ELF-1 (cell line): ENCODE measurements around the gene ATXN1.
A peak's percentile ranks its signal among the peaks of the same experiment; 100 is the strongest.

Experiments
- DNase-seq: peaks from one replicate; pipeline ENCODE4 v3.0.0-alpha.2; 2016; ENCODE audit warnings: low read depth, low spot score

The ATXN1 gene

GRCh38 chr6:16336911-16337294 lies 424.4 kb downstream of the ATXN1 start:
- DNase-seq = no peak

- DNase-seq = no peak
Measured at GRCh38 chr6:16336056-16336818, 425.0 kb downstream of the ATXN1 start.

GRCh38 chr6:16335176-16335575 lies 426.1 kb downstream of the ATXN1 start:
- no peak for DNase-seq

- peak; percentile 16 for DNase-seq
Measured at GRCh38 chr6:16334671-16335070, 426.6 kb downstream of the ATXN1 start.

- DNase-seq = no peak
Measured at GRCh38 chr6:16333580-16333979, 427.7 kb downstream of the ATXN1 start.

GRCh38 chr6:16332175-16332542 lies 429.1 kb downstream of the ATXN1 start:
- DNase-seq = peak; percentile 95

- DNase-seq = peak; percentile 88
Measured at GRCh38 chr6:16331384-16332174, 429.7 kb downstream of the ATXN1 start.

- no peak for DNase-seq
Measured at GRCh38 chr6:16329233-16329632, 432.0 kb downstream of the ATXN1 start.

GRCh38 chr6:16327777-16328325 lies 433.4 kb downstream of the ATXN1 start:
- no peak for DNase-seq

GRCh38 chr6:16326971-16327776 lies 434.1 kb downstream of the ATXN1 start:
- DNase-seq = no peak

GRCh38 chr6:16326531-16326930 lies 434.7 kb downstream of the ATXN1 start:
- no peak for DNase-seq

GRCh38 chr6:16324606-16325225 lies 436.5 kb downstream of the ATXN1 start:
- DNase-seq = peak; percentile 40

- no peak for DNase-seq
Measured at GRCh38 chr6:16324184-16324583, 437.1 kb downstream of the ATXN1 start.

GRCh38 chr6:16322666-16323312 lies 438.5 kb downstream of the ATXN1 start:
- peak; percentile 67 for DNase-seq

GRCh38 chr6:16321826-16322225 lies 439.4 kb downstream of the ATXN1 start:
- no peak for DNase-seq

GRCh38 chr6:16321341-16321710 lies 439.9 kb downstream of the ATXN1 start:
- DNase-seq = no peak

GRCh38 chr6:16320533-16321340 lies 440.5 kb downstream of the ATXN1 start:
- DNase-seq = no peak

- DNase-seq = peak; percentile 27
Measured at GRCh38 chr6:16319813-16320532, 441.3 kb downstream of the ATXN1 start.

GRCh38 chr6:16318953-16319720 lies 442.1 kb downstream of the ATXN1 start:
- no peak for DNase-seq
